ENCODE data around the gene ATP6AP2.

The ATP6AP2 gene

GRCh38 chrX:40651620-40652223 is 71.0 kb downstream of the ATP6AP2 start:
- no peaks in the 10 kb centered on the region for H3K27me3 ChIP-seq (ENCODE audit: control insufficient read depth, insufficient read depth, low read length)
- H3K9me3 ChIP-seq (ENCODE audit: control insufficient read depth, insufficient read depth, low read length) = no peaks in the 10 kb centered on the region
- H3K36me3 ChIP-seq (ENCODE audit: control insufficient read depth, insufficient read depth, low read length) = no peaks in the 10 kb centered on the region
- no peak overlapping the region for H3K9ac ChIP-seq (ENCODE audit: low read depth, low read length)
- peaks cover 4% of the 10 kb centered on the region for H3K4me1 ChIP-seq (ENCODE audit: control insufficient read depth, insufficient read depth, low read length)
- no peak overlapping the region for H3K4me3 ChIP-seq (ENCODE audit: low read depth, low read length)

- Histone ChIP-seq H3K4me1 (ENCODE audit: control insufficient read depth, insufficient read depth, low read length) (peaks cover 4% of the 10 kb centered on the region), H3K36me3 (ENCODE audit: control insufficient read depth, insufficient read depth, low read length) (no peaks in the 10 kb centered on the region), H3K27me3 (ENCODE audit: control insufficient read depth, insufficient read depth, low read length) (no peaks in the 10 kb centered on the region), H3K4me3 (ENCODE audit: low read depth, low read length) (no peak overlapping the region), H3K9me3 (ENCODE audit: control insufficient read depth, insufficient read depth, low read length) (no peaks in the 10 kb centered on the region), H3K9ac (ENCODE audit: low read depth, low read length) (no peak overlapping the region)
Measured at GRCh38 chrX:40652664-40653063, 71.9 kb downstream of the ATP6AP2 start.

DNA sequence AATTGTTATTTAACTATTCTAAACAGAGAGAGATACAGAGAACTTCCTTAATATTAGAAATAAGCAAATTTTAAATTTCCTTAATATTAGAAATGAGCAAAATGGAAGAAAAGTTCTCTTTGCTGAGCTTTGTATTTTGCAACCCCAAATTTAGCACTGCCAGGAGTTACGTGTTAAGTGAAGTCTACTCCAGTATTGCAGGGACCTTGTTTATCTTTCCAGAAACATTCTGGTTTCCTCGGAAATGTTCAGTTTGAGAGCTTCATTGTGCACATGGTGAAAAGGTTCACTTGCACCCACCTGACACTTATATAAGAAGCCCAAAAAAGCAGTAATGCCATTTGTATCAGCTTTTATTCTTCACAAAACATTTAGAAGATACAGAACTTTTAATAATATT is 72.8 kb downstream of the ATP6AP2 start:
- H3K4me3 ChIP-seq (ENCODE audit: low read depth, low read length) = no peak overlapping the region
- no peaks in the 10 kb centered on the region for H3K9me3 ChIP-seq (ENCODE audit: control insufficient read depth, insufficient read depth, low read length)
- H3K4me1 ChIP-seq (ENCODE audit: control insufficient read depth, insufficient read depth, low read length) = peaks cover 1% of the 10 kb centered on the region
- no peaks in the 10 kb centered on the region for H3K27me3 ChIP-seq (ENCODE audit: control insufficient read depth, insufficient read depth, low read length)
- H3K36me3 ChIP-seq (ENCODE audit: control insufficient read depth, insufficient read depth, low read length) = peaks cover 1% of the 10 kb centered on the region
- H3K9ac ChIP-seq (ENCODE audit: low read depth, low read length) = no peak overlapping the region
